Stimulated activated CD4-positive, alpha-beta T cell treated with anti-CD3 and anti-CD28 coated beads, Interleukin-12 subunit alpha, Interleukin-12 subunit beta, amount 100 ng/mL, for 24 hours (primary cell): ENCODE measurements around the gene SCAMP5.

ENCODE experiments used
- DNase-seq, 2 experiments: peaks; one replicate each; pipeline ENCODE4 v3.0.0-alpha.2; 2020; ENCODE audit warnings: low read depth in 2 of 2

The SCAMP5 gene

GRCh38 chr15:74995182-74995778 is at the start of gene SCAMP5:
Gene SCAMP5 (plus strand): TSS chr15:74995563. CDS start chr15:75011840, 16,277 bp downstream.
- DNase-seq, result peak; percentile 83 to 90

GRCh38 chr15:74950078-74950908 is 45.1 kb upstream of the SCAMP5 start:
- DNase-seq, result peak; percentile 54 to 82

DNA sequence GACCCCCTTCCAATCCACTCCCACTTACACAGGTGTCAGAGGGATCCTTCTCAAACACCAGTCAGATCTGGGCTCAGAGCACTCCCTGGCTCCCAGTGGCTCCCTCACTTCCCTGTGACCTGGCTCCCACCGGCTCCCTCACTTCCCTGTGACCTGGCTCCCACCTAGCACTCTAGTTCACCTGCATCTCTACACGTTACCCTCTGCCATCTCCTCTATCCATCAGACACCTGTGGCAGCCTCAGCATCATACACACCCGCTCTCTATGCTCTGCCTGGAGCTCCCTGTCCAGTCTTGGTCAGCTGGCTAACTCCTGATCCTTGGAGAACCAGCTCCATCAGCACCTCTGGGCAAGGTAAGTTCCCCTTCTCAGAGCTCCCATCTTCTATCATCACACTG is 44.4 kb upstream of the SCAMP5 start:
- DNase-seq, result no peak

DNA sequence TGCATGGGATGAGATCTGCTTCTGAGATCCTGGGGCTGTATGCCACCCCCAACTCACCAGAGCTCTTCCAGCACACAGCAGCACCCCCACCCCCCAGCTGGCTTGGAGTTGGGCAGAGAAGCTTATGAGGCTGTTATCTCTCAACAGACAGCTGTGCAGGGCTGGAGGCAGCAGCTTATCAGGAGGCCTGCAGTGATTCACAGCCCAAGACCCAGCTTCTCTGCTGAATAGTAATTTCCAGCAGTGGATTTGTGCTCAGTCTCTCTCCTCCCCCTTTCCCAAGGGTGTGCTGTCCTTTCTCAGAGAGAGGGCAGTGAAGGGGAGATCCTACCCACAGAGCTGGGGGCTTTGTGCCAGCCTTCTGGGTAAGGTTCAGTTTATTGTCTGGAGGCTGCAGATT is 40.8 kb upstream of the SCAMP5 start:
- no peak for DNase-seq

DNA sequence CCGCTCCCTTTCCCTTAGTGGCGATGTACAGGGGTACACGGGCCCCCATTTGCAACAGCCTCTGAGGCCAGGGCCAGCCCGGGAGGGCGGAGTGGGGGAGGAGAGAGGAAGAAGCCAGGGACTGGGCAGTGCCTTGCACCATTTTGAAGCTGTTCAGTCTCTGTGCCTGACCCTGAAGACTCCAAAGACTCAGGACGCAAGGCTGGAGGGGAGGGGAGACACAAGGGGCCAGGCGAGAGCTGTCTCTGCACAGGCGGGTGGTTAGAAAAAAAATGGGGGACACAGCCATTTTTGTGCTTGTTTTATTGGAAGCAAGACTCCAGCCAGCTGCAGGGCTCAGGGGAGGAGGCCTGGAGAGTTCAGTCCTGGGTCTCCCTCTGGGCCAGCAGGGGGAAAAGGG is 40.3 kb upstream of the SCAMP5 start:
- DNase-seq, result no peak

- DNase-seq, result peak; percentile 41 to 67
Observed at GRCh38 chr15:74955796-74956647, 39.3 kb upstream of the SCAMP5 start.

DNA sequence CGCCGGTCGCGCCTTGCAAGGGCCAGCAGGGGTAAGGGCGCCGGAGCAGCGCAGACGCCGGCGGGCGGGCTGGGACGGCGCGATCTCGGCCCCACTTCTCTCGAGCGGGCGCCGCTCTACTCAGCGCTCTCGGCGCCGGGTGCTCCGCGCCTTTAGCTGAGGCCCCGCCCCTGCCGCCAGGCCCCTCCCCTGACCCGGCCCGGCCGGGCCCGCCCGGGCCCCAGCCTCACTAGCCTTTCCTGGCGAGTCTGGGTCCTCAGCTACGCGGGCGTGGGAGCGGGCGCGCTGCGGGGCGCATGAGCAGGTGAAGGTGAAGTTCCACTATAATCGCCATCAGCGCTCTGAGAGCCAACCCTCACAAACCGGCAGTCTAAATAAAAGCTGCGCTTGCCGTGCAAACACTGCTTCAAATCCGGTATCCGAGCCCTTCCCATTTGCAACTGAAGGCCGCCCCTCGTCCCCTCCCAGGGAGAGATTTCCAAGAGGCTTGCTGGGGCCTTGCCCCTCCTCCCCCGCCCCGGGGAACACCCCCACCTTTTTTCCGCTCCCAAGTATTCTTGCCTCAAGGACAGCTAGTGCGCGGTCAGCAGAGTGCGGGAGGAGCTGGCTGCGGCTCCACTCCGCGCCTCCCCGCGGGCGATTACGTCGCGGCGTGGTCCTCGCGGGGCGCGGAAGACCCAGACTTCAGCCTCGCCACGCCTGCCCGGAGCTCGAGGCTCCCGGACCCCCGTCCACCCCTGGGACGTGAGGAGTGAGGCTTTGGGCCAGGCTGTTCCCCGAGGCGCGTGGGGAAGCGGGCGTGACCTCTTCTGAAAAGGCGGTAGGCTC is 38.5 kb upstream of the SCAMP5 start, which contains the start of gene RPP25:
Gene RPP25 (minus strand): TSS at position 125 of the 828 bp plus-strand sequence. CDS start 189 bp downstream, outside the sequence.
- DNase-seq, result peak; percentile 47 to 72

GRCh38 chr15:74957476-74958035 is 37.8 kb upstream of the SCAMP5 start:
- DNase-seq, result no peak

- DNase-seq, result no peak
Observed at GRCh38 chr15:74958320-74958907, 36.9 kb upstream of the SCAMP5 start.

- DNase-seq, result no peak
Observed at GRCh38 chr15:74958908-74959585, 36.3 kb upstream of the SCAMP5 start.

GRCh38 chr15:74959586-74959939 is 35.8 kb upstream of the SCAMP5 start:
- no peak for DNase-seq

DNA sequence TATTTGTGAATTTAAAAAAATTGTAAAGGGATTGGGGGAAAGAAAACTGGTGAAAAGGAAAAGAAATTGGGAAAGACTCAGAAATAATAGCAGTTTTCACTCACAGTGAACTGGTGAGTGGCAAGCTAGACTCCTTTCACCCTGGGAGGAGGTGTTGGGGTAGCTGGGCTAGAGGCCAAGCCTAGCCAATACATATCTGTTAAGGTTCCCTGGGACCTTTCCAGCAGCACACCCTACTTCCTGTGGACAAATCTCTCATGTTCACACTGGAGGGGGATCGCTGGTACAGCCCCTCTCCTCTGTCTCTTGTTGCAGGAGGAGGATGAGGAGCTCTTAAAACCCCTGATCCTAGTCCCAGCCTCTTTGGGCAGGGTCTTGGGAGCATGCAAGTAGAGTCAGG is 35.1 kb upstream of the SCAMP5 start:
- no peak for DNase-seq

DNA sequence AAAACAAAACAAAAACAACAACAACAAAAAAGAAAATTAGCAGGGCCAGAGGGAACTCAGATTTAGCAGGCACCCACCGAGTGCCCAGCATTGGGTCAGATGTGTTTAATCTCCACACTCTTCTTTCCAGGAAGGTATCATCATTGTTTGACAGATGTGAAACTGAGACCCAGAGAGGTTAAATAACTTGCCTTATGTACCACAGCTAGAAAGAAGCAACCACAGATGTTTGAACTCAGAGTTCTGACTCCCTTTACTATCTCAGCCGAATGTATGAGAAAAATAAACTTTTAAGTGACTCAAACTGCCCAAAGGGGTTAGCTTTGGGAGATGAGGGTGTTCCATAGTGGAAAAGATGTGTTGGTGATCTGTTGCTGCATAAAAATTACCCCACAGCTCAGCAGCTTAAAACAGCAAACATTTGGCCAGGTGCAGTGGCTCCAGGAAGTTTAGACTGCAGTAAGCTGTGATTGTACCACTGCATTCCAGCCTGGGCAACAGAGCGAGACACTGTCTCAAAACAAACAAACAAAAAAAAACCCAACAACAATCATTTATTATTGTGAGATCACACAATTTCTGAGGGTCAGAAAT is 34.3 kb upstream of the SCAMP5 start:
- DNase-seq, result no peak

DNA sequence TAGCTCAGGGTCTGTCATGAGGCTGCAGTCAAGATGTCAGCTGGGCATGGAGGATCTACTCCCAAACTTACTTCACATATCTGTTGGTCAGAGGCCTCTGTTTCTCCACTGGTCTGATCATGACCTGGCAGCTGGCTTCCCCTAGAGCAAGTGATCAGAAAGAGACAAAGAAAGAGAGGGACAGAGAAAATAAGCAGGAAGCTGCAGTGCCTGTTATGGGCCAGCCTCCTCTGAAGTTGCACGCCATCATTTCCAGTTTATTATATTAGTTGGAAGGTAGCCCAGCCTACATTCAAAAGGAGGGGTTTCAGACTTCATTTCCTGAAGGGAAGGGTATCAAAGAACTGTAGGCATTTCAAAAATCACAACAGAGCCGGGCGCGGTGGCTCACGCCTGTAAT is 33.7 kb upstream of the SCAMP5 start:
- no peak for DNase-seq

- DNase-seq, result no peak
Observed at GRCh38 chr15:74962219-74962618, 33.1 kb upstream of the SCAMP5 start.

DNA sequence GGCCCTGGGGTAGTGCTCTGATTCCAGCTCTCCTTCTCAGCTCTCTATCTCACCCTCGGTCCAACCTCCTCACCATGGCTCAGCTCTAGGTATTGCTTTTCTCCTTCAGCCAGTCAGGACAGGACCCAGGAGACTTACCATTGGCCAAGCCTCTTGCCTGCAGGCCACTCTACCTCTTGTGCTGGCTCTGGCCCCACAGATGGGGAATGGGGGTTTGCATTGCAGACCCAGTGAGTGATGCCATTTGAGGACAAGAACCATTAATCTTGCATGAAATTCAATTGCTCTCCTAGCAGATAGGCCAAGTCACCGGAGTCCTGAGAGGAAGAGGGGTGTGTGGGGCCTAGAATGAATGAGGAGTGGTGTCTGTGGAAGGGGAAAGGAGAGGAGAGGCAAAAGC is 32.7 kb upstream of the SCAMP5 start:
- no peak for DNase-seq

GRCh38 chr15:74963213-74963612 is 32.1 kb upstream of the SCAMP5 start:
- no peak for DNase-seq

GRCh38 chr15:74964794-74965193 is 30.6 kb upstream of the SCAMP5 start:
- DNase-seq, result no peak

GRCh38 chr15:74967670-74968069 is 27.7 kb upstream of the SCAMP5 start:
- DNase-seq, result no peak

DNA sequence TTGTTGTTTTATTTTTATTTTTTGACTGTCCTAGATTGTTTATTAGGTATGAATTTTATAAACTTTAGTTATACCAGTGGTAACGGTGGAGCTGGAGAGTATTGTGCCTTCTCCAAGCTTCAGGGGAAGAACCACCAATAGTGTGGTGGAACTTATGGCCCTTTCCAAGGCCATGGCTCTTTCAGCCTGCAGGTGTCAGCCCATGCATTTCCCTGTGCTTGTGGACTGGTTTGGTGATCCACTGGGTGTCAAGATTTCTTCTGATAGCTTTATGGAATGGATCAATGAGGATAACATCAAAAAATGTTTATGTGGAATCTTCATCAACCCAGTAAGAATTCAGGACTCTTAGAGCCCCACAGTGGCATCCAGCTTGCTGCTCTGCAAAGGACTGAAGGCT is 19.2 kb upstream of the SCAMP5 start:
- no peak for DNase-seq
